ENCODE measurements around the gene MAPK4.
"Not testable (repeated sequence)": the region's sequence is repeated elsewhere in the genome, so short reads cannot be mapped to it uniquely, and the experiment has no call there.

The MAPK4 gene

DNA sequence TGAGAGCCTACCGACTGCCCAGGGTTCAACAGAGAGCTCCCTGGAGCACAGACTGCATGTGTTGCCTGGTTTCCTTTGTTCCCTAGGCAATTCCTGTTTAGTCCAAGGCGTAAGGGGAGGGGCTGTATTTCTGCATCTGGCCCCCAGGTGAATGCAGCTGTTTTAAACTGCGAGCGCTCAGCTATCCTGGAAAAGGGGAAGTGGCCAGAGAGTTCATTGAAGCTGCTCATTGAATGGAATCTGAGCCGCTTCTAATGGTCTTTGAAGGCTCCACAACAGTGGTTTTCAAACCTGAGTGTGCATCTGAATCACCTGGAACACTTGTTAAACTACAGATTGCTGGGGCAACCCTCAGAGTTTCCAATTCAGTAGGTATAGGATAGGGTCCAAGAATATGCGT is 18.1 kb downstream of the MAPK4 start:
- no peak for DNase-seq

DNA sequence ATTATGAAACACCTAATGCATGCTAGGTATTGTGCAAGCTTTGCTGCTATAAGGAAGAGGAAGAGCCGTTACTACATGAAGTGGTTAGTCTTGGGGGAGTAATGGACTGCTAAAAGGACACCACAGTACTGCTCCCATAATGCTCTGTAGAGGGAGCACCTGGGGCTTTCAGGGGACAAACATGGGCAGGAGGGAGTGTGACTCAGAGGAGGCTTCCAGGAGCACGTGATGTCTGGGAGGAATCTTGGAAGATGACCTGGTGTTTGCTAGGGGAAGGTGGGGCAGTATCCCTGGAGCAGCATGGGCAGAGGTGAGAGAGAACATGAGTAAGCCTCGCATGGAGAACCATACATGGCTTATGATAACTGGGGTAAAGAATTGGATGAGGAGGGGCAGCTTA is 18.8 kb downstream of the MAPK4 start:
- DNase-seq = no peak

DNA sequence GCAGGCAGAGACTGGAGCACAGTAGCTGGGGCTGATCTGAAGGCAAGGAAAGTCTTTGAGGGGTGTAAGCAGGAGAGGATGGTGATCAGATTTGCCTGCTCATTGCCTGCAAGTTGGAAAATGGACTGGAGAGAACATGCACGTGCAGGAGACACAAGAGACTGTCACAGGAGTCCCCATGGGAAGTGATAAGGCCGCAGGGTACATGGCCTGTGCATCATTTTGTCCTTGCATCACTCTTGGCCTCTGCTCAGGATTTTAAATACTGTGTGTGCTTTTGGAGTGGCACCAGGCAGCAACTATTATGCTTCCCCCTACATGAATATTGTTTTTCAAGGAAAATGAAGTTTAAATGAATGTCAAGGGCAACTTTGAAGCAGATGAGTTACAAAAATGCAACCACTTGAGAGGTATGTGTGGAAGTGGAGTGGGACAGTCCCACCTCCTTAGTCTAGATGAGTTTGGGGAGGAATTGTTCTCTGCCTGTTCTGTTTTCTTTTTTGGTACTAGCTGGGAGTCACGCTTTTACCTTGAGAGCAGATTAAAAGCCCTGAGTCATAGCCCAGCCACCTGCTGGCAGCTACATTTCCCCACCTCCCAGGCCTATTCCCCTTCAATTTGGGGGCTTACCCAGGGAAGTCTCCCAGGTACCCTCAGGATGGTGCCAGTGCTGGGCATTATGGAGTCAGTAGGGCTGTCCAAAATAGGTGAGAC is 19.3 kb downstream of the MAPK4 start:
- no peak for DNase-seq

DNA sequence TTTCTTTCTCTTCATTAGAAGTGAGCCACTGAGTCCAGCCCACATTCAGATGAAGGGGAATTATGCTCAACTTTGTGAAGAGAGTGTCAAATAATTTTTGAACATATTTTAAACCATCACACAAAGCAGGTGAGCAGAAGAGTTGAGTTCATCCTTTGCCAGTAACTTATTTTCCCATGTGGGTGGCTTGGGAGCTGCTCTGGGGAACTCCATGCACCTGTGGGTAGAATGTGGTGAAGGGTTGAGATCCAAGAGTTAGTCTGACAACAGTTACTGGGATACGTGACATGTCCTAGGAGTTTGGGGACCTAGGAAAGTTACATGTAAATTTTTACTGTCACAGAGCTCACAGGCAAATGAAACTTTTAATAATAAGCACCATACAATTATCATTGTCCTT is 21.6 kb downstream of the MAPK4 start:
- DNase-seq = no peak

DNA sequence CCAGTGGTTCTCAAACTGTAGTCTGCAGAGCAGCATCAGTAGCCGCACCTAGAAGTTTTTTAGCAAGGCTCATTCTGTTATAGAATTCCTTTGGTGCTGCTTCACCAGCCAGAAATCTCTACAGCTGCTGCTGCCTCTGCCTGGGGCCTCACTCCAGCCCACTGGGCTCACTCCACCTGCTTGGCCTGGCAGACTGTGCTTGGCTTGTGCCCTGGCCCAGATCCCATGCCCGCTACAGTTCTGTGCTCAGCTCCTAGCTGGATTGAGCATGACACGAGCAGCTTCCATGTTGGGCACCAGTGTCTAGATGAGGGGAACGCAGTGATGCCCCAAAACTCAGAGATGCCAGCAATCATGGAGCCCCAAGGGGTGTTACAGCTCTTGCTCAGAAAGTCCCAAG is 22.6 kb downstream of the MAPK4 start:
- peak; percentile 32 for DNase-seq

DNA sequence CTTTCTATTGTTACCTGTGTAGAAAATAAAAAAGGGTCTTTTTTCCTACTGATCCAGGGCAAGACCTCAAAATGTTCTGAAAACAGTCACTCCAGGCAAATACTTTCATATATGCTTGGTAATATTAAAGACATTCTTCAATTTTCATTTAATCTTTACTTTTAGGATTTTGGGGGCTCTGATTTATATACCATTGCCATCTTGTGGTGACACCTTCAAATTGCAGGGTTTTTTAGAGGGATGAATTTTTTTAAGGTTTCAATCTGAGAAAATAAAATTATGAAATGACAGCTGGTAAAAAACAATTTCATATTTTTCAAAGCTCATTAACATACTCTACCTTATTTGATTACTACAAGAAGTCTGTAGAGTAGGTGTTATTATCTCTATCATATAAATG is 26.8 kb downstream of the MAPK4 start:
- no peak for DNase-seq

DNA sequence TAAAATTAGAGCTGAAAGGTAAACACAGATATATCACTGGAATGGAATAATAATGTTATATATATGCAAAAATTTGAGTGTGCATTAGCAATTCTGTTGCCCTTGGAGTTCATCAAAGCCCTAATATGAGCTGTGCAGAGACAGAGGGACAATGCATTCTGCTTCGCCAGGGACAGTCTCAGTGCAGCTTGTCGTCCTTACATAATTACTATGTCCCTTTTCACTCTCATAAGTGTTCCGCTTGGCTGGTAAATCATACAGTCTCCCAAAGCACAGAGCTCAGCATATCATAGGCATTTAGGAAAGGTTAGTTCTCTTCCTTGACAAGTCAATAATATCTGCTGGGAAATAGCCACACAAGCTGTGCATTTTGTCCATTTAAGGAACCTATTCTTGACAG is 30.7 kb downstream of the MAPK4 start:
- DNase-seq = no peak

DNA sequence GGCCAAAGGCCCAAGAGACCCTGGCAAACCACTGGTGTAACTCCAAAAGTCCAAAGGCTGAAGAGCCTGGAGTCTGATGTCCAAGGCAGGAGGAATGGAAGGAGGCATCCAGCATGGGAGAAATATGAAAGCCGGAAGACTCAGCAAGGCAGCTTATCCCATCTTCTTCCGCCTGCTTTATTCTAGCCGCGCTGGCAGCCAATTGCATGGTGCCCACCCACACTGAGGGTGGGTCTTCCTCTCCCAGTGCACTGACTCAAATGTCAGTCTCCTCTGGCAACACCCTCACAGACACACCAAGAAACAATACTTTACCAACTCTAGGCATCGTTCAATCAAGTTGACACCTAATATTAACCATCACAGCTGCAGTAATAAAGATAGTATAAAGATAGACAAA is 34.1 kb downstream of the MAPK4 start:
- no peak for DNase-seq

DNA sequence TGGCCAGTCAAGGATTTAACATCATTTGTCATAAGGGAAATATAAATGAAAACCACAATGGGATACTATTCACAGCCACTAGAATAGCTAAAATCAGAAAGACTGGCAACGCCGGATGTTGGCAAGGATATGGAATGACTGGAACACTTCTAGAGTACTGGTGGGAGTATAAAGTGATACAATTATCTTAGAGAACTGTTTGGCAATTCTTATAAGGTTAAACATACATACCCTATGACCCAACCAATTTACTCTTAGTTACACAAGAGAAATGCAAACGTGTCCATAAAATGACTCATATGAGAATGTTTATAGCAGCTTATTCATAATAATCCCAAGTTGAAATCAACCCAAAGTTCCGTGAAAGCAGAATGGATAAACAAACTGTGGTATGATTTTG is 35.1 kb downstream of the MAPK4 start:
- DNase-seq = no peak

DNA sequence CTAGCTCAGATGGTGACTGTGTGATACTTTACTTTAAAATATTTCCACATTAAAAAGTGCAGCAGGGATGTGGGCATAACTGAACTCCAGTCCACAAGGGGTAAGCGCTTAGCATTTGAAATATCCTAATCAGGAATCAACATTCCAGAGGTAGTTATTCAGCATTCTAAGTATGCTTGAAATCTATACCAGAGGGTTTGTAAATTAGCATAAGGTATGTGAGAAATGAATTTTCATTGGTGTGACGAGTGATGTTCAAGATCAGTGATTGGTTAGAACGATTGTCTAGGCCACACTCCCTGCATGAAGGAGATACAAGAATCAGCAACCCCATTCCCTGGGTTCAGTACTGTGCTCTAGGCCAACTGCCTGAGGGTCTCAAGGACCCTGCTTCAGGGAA is 42.6 kb downstream of the MAPK4 start:
- no peak for DNase-seq

DNA sequence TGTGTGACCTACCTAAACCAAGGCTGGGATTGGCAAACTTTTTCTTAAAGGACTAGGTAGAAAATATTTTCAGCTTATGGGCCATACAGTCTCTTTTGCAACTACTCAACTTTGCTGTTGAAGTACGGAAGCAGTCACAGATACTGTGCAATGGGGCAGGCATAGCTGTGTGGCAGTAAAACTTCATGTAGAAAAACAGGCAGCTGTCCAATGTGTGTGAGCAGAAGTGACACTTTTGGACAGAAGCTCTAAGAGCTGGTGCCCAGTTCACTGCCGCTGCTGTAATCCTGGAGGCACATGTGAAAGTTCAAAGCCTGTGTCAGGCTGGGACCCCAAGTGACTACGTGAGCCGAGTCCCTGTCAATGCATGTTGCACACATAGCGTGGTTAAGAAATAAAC is 46.7 kb downstream of the MAPK4 start:
- DNase-seq = no peak

DNA sequence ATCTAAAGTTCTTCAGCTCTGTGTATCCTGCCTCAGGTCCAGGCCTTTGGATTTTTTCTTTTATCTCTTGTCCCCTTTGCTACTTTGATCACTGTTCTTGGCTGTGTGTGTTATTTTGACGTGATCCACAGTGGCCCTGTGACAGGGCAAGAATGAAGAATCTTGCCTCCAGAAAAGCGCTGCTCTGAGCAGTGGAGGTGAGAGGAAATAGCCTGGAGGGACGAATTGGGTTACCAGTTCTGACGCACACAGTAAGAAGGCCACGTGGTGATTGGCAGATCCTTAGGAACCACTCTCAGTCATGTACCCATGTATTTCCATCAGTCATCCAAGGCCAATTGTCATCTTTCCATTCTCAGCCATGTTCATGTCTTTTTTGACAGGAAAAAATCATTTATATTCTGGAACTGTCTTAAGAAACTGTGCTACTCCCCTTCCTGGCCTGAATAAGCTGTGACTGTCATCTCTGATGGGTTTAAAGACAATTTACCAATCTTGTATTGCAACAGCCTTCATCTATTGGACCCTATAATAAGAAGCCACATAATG is 47.6 kb downstream of the MAPK4 start:
- DNase-seq = no peak

DNA sequence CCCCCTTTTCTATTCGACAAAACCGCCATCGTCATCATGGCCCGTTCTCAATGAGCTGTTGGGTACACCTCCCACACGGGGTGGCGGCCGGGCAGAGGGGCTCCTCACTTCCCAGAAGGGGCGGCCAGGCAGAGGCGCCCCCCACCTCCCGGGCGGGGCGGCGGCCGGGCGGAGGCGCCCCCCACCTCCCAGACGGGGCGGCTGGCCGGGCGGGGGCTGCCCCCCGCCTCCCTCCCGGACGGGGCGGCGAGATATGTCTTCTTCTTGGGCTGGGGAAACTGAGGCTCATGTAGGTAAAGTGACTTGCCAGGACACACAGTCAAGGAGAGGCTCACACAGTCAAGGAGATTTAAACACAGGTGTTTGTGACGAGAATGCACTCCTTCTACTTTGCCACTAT is 49.3 kb downstream of the MAPK4 start:
- not testable (repeated sequence) for DNase-seq

DNA sequence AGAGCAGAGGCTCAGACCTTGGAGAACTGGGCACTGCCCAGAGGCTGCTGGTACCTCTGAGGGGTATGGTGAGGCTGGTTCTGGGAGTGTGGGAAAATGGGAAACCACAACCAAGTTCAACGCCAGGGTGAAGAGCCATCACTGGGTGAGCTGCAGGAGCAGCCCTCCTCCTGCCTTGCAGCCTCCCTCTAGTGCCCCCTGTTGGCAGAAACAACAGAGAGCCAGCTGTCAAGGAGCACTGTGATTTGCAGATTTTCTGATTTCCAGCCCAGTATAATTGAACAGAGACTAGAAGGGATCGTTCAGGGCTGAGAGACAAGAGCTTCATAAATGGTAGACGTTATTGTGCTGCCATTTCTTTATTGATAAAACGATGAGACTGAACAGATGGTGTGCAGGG is 50.5 kb downstream of the MAPK4 start:
- DNase-seq = no peak

DNA sequence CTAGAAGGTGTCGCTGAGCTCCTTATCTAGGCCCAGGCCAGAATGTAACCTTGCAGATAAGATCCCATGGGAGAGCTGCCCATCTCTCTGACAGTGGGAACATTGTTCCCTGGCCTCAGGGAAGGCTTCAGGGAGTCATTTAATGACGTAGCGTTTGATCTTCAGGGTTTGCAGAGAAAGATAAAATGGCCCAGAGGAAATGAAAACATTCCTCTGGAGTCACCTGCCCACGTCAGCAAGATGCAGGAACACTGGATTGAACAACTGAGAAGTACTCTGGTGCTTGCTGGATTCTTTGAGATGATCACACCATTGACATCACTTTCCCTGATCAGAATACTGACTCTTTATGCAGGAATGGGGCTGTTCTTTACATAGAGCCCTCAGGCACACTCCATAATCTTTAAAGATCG is 51.6 kb downstream of the MAPK4 start:
- DNase-seq = no peak

DNA sequence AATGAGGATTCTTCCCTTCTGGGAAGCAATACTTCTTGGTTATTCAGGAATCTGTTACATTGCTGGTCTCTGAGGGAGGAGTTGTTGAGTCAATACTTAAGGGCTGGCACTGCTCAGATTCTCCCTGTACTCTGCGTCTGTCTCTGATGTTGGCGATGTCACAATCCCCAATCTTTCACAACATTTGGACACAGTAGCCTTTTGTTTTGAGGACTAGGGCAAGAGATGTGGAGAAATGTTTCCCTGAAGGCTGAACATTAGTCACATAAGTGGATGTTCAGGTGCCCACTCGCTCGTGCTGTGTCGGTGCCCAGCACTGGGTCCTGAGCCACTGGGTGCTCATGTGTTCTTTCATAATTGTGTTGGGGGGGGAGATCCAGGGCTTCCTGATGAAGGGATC is 55.0 kb downstream of the MAPK4 start:
- no peak for DNase-seq

DNA sequence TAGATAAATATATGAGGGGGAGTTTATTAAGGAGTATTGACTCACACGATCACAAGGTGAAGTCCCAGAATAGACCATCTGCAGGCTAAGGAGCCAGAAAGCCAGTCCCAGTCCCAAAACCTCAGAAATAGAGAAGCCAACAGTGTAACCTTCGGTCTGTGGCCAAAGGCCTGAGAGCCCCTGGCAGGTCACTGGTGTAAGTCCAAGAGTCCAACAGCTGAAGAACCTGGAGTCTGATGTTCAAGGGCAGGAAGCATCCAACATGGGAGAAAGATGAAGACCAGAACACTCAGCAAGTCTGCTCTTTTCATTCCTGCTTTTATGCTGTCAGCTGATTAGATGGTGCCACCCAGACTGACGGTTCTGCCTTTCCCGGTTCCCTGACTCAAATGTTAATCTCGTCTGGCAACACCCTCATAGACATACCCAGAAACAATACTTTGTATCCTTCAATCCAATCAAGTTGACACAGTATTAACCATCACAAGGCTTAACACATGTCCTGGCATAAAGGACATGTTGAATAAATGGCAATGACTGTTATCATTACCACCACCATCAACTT is 56.7 kb downstream of the MAPK4 start:
- DNase-seq = no peak

DNA sequence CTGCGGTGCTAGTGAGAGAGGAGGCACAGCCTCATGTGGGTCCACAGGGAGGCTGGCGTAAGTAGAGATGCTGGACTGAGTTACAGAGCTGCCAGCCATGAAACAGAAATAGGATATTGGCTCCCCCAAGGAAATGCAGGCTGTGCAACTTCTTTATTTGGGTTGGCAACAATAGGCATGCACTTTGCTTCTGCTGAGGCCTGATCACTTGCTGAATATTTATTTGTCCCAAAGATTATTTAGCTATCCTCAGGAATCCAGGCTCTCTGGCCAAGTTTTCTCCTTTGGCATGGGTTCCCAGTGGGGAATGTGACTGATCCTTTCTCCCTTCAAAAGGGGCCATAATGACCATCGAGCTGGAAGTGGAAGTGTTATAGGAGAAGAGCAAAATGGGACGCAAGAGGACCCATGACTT is 60.0 kb downstream of the MAPK4 start:
- no peak for DNase-seq

DNA sequence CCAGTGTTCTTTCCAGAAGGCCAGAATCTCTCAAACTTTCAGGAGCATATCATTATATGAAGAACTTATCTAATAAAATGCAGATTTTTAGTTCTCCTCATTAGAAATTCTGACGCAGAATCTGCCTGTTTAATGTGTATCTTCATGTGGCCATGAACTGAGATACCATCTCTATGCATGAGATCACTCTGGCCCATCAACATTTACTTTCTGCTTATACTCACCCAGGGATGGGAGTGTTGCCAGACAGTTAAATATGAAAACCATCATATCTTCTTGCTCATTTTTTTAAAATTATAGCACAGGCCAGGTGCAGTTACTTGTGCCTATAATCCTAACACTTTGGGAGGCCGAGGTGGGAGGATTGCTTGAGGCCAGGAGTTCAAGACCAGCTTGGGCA is 60.4 kb downstream of the MAPK4 start:
- DNase-seq = no peak

DNA sequence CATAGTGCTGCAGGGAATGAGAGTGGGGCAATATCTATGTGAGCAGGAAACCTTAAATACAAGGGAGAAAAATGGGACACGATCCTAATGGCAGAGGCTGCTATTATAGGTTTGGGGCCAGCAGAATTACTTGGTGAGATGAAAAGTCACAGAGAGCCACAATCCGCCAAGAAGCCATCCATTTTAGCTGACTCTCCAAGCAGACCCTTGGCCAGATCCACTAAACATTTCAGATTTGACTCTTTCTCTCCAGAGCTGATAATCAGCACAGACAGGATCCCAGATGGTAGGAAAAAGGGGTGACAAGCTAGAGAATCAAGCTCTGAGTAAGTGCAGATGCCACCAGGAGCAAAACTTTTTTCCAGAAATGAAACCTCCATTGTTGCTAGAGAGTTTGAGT is 61.5 kb downstream of the MAPK4 start:
- DNase-seq = no peak

DNA sequence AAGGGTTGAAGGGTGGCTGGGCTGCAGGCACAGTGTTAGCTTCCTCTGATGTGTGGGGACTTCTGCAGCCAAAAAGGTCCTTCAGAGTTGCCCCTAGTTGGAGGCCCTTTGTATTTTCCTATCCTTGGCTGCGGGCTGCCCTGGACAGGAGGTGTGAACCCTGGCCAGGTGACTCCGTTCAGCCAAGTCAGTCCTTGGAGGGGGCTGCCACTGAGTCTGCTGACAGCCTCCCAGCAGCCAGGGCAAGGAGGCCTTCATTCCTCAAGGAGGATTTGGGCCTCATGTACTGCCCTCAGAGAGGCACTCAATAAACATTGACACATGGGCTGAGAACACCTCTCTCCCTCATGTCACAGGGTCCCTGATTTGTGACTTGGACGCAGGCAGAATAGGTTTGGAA is 62.4 kb downstream of the MAPK4 start:
- DNase-seq = no peak

DNA sequence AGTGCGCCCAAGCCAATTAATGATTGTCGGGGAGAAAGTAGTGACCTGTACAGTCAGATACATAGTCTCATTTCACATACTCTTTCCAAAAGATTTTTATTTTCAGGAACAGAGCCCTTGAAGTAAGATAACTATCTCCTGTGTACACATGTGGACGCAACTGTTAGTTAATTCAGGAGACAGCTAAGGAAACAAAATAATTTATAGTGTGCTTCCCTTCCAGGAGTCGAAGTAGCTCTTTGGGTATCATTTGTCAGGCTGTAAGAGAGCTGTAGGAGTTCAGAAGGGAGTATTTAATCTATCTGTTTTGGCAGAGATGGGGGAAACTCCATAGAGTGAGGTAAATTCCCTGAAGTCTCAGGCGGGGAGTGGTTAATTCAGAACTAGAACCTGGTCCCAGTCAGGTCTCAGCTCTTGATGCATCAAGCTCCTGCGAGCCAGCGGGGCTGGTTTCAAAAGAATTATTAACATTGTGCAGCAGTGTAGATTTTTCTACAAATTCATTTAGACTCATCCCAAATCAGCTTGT is 63.0 kb downstream of the MAPK4 start:
- DNase-seq = no peak

DNA sequence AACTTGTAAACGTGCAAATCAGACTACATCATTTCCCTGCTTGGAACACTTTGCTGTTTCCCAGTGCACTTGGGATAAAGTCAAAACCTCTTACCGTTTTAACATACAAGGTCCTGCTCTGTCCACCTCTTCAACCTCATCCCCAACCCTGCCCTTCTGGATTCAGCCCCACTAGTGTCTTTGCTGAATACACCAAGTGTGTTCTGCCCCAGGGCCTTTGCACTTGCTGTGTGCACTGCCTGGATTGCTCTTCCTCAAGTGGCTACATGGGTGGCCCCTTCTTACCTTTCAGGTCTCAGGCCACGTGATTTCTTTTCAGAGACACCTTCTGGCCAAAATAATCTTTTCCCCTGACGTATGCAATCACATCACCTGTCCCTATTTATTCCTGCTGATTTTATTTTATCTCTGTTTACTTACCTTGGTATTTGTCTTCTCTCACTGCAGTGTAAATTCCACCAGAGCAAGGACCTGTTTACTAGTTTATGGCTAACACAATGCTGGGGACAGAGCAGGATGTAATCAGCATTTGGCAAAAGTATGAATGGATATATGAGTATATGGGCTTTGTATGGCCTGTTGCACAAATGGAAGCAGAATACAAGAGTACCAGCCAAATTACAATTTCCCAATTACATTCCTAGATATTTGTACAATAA is 63.9 kb downstream of the MAPK4 start:
- DNase-seq = no peak

DNA sequence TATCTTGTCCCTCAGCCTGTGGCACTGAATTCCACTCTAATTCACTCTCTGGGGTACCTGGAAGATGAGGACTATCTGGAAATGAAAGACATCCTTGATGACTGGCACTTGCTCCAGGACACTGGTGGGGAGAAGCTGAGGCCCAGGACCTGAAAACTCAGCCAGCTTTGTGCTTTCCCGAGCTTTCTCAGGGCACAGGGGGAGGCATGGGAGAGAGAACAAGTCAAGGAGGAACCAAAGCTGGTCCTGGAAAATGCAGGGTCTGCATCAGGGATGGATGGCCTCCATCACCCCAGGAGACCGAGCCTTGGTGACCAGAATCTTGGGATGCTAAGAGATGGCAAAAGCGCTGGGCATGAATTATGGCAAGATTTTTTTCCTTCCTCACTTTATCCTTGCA is 65.1 kb downstream of the MAPK4 start:
- no peak for DNase-seq
